SK-N-MC (cell line): ENCODE data around the gene ASCL2.

Experiments used
- EZH2 ChIP-seq: fragments of 200-600 bp; sonication (generic); IDR thresholded peaks from one replicate; pipeline ENCODE4 v1.6.1; 2017; ENCODE audit warnings: antibody characterized with exemption
- POLR2AphosphoS5 ChIP-seq: IDR thresholded peaks from 2 replicates; pipeline ENCODE4 v1.6.1; 2012; ENCODE audit warnings: mild to moderate bottlenecking, low read depth, low read length, borderline replicate concordance

DNA sequence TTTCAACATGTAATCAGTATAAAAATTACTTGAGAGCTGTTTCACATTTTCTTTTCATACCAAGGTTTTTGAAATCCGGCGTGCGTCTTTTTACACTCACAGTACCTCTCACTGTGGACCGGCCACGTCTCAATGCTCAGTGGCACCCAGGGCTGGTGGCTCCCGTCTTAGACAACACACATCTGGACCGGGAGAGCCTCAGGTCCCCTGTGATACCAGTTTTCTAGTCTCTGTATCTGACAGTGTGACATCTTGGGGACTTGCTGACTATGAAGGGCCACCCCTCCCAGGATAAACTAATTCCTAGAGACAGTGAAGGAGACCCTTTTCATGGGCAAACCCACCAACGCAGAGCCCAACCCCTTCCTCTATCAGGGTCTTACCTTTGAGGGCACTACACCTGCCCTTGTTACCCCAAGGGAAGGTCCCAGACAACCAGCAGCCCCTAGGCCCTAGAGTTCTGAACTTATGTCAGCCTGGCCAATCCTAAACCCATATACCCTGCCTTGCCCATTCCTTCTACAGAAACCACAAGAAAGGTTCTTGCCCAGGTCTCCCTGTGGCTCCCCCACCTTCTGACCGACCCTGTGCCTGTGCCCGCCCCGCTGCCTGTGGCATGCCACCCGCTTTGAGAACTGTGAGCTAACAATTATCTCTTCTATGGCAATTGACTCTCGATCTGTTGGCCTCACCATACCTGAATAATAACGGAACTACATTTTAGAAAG lies 6.1 kb upstream of the ASCL2 start:
- TF ChIP-seq EZH2 (no peak), POLR2AphosphoS5 (no peak)
